Sigmoid colon (tissue), 3 donors: ENCODE data around the gene CYP2A13.

Experiments used
- CTCF ChIP-seq, 4 experiments: fragments of 450-650 bp in 3 of 4; fragments of 200-600 bp in 1 of 4; IDR thresholded peaks; one replicate each; pipeline ENCODE4 v1.5.1; 2016 to 2019; ENCODE audit warnings: antibody characterized with exemption in 4 of 4, mild to moderate bottlenecking in 3 of 4, moderate library complexity in 2 of 4
- POLR2A ChIP-seq, 2 donors: fragments of 450-650 bp; IDR thresholded peaks; one replicate each; pipeline ENCODE4 v1.6.1; 2016; ENCODE audit warnings: antibody characterized with exemption in 2 of 2, mild to moderate bottlenecking in 2 of 2, moderate library complexity in 2 of 2

GRCh38 chr19:41083516-41083915 lies 4.7 kb upstream of the CYP2A13 start:
- TF ChIP-seq POLR2A (IDR thresholded peaks at IDR 0.05): no peak
- TF ChIP-seq CTCF (IDR thresholded peaks at IDR 0.05): no peak
